Measurements from ENCODE around the gene HYDIN.
"Not testable (repeated sequence)": the region's sequence is repeated elsewhere in the genome, so short reads cannot be mapped to it uniquely, and the experiment has no call there.

GRCh38 chr16:70822734-70823133 lies 407.8 kb downstream of the HYDIN start:
- TF ChIP-seq CTCF, POLR2A (IDR thresholded peaks at IDR 0.05): not testable (repeated sequence)

Measured in suprapubic skin (tissue), 3 donors.